Liver (tissue), 3 donors: ENCODE data around the gene KEAP1.

ENCODE experiments used
- TAF1 ChIP-seq: conservative IDR thresholded peaks from 2 replicates; pipeline ENCODE4 v1.6.1; 2016; ENCODE audit warnings: antibody characterized with exemption, mild to moderate bottlenecking
- TF ChIP-seq, protein P1 (sequence below): fragments of 150-350 bp; IDR thresholded peaks from 2 replicates; pipeline ENCODE4 v1.5.1; 2017; ENCODE audit warnings: improper control_type of control experiment, low read depth, low read length; ENCODE audit not compliant: missing input control
- TF ChIP-seq, protein P2 (sequence below): IDR thresholded peaks from 2 replicates; pipeline ENCODE4 v1.6.1; 2016; ENCODE audit warnings: antibody characterized with exemption
- TF ChIP-seq, protein P3 (sequence below): IDR thresholded peaks from 2 replicates; pipeline ENCODE4 v1.6.1; 2016; ENCODE audit warnings: antibody characterized with exemption
- donor health status: healthy.
- donor health status: healthy.

DNA sequence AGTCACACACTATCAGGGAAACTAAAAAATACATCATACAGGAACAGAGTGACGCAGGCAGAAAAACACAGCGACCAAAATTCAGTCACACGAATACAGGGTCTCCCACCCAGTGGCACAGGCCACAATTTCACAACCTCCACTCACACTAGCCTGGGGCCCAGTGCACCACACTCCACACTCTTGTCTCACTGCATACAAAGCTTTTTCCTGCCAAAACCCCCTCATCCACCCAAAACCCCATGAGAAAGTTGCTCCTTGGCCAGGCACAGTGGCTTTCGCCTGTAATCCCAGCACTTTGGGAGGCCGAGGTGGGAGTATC, 12.9 kb upstream of the KEAP1 start:
- TF ChIP-seq, protein P1, sequence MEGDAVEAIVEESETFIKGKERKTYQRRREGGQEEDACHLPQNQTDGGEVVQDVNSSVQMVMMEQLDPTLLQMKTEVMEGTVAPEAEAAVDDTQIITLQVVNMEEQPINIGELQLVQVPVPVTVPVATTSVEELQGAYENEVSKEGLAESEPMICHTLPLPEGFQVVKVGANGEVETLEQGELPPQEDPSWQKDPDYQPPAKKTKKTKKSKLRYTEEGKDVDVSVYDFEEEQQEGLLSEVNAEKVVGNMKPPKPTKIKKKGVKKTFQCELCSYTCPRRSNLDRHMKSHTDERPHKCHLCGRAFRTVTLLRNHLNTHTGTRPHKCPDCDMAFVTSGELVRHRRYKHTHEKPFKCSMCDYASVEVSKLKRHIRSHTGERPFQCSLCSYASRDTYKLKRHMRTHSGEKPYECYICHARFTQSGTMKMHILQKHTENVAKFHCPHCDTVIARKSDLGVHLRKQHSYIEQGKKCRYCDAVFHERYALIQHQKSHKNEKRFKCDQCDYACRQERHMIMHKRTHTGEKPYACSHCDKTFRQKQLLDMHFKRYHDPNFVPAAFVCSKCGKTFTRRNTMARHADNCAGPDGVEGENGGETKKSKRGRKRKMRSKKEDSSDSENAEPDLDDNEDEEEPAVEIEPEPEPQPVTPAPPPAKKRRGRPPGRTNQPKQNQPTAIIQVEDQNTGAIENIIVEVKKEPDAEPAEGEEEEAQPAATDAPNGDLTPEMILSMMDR, result no peak
- TF ChIP-seq TAF1, result no peak
- TF ChIP-seq, protein P2, sequence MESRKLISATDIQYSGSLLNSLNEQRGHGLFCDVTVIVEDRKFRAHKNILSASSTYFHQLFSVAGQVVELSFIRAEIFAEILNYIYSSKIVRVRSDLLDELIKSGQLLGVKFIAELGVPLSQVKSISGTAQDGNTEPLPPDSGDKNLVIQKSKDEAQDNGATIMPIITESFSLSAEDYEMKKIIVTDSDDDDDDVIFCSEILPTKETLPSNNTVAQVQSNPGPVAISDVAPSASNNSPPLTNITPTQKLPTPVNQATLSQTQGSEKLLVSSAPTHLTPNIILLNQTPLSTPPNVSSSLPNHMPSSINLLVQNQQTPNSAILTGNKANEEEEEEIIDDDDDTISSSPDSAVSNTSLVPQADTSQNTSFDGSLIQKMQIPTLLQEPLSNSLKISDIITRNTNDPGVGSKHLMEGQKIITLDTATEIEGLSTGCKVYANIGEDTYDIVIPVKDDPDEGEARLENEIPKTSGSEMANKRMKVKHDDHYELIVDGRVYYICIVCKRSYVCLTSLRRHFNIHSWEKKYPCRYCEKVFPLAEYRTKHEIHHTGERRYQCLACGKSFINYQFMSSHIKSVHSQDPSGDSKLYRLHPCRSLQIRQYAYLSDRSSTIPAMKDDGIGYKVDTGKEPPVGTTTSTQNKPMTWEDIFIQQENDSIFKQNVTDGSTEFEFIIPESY, result no peak
- TF ChIP-seq, protein P3, sequence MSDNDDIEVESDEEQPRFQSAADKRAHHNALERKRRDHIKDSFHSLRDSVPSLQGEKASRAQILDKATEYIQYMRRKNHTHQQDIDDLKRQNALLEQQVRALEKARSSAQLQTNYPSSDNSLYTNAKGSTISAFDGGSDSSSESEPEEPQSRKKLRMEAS, result no peak
